Measurements from ENCODE around the gene GOLGA8S.
"Not testable (repeated sequence)": the region's sequence is repeated elsewhere in the genome, so short reads cannot be mapped to it uniquely, and the experiment has no call there.

GOLGA8S gene

DNA sequence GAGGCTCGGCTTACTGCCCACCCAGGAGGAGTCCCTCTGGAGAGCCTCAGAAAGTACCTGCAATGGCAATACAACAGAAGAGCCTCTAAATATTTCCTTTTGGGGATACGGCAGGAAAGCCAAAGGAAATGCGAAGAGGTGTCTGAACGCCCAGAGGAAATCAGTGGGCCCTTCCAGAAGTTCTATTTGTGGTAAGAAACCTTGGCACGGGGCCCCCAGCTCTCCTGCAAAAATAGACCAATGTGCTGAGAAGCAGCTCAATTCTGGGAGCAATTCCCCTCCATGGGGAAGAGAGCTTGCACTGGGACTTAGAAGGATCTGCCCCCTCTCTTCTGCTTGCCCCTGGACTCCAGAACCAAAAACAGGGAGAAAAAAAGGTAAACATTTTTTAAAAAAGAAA, 44.7 kb downstream of the GOLGA8S start:
- not testable (repeated sequence) for DNase-seq (ENCODE audit: low spot score)

DNA sequence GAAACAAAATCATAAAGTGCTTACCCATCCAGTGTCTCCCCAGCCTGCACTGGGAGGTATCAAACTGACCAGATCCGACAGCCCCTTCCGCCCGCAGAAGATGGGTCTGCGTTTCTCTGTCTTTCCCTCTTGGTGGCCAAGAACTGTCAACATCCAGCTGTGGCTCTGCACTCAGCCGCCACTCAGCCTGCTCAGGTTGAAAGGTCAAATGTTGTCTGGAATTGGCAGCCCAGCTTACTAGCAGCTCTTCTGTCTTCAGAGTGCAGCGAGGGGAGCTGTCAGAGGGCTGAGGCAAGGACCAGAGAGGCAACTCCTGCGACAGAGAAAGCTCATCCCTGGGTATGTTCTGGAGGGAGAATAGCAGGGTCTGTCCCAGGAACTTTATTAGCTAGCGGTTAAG, 47.1 kb downstream of the GOLGA8S start:
- no peak for DNase-seq (ENCODE audit: low spot score)

- no peak for DNase-seq (ENCODE audit: low spot score)
These were observed 47.6 kb downstream of the GOLGA8S start for GRCh38 chr15:23402140-23402539.

GRCh38 chr15:23402544-23402943, 48.0 kb downstream of the GOLGA8S start:
- no peak for DNase-seq (ENCODE audit: low spot score)

DNA sequence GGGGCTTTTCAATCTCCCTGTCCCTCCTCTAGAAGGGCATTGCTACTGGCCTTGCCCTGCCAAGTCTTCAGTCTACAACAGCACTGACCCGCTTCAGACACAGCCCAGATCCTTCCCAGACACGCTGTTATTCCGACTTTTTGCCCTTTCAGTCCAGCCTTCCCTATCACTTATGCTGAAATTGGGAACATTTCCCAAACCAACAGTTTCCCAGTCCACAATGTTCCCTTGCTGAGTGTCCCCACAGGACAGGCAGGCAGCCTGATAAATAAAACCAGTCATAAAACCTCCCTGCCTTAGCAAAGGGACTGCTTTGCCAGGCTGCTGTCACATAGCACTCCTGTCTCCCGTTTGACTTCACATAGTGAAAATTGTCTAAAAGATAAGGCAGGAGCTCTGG, 49.0 kb downstream of the GOLGA8S start:
- DNase-seq (ENCODE audit: low spot score) = no peak

GRCh38 chr15:23411841-23412240, 57.3 kb downstream of the GOLGA8S start:
- DNase-seq (ENCODE audit: low spot score) = no peak

DNA sequence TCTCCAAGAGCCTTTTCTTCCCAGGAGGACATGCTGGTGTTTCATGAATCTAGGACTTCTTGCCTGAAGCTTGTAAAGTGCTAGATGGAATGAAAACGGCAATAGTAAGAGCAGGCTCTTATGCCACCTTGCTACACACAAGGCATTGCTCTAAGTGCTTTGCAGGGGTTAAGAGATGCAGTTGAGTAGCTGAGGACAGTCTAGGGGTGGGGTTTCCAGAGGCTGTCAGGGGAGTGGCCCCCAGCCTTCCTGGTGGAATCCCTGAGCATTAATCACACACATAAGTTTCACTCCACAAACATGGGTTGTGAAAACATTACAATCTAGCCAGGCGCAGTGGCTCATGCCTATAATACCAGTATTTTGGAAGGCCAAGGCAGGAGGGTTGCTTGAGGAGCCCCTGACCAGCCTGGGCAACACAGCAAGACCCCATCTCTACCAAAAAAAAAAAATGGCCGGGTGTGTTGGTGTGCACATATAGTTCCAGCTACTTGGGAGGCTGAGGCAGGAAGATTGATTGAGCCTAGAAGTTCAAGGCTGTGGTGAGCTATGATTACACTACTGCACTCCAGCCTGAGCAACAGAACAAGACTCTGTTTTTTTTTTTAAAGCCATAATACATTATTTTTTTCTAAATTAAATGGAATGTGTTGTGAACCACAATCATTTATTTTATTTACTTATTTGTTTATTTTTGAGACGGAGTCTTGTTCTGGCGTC, 58.5 kb downstream of the GOLGA8S start:
- not testable (repeated sequence) for DNase-seq (ENCODE audit: low spot score)

All from AG20443 (cell line).